H4 (cell line): ENCODE results near the gene COL4A1. TPM values are rescaled to one million over a fixed set of nuclear protein-coding genes. Genes with fewer than 3 reads are reported as not detected.
"Not testable (repeated sequence)": the region's sequence is repeated elsewhere in the genome, so short reads cannot be mapped to it uniquely, and the experiment has no call there.

Experiments used
- DNase-seq: peaks from one replicate; pipeline ENCODE4 v3.0.0-alpha.2; 2015; ENCODE audit warnings: low spot score
- total RNA-seq: library from RNA; depleted of rRNA; stranded (reverse); fragments of >200 nt; shearing (Covaris generic); gene quantifications from 2 replicates; pipeline ENCODE4 v1.2.3, GENCODE V29; 2014

COL4A1 gene
- total RNA-seq, 1 experiment from 2014 or later: 56.1 TPM

DNA sequence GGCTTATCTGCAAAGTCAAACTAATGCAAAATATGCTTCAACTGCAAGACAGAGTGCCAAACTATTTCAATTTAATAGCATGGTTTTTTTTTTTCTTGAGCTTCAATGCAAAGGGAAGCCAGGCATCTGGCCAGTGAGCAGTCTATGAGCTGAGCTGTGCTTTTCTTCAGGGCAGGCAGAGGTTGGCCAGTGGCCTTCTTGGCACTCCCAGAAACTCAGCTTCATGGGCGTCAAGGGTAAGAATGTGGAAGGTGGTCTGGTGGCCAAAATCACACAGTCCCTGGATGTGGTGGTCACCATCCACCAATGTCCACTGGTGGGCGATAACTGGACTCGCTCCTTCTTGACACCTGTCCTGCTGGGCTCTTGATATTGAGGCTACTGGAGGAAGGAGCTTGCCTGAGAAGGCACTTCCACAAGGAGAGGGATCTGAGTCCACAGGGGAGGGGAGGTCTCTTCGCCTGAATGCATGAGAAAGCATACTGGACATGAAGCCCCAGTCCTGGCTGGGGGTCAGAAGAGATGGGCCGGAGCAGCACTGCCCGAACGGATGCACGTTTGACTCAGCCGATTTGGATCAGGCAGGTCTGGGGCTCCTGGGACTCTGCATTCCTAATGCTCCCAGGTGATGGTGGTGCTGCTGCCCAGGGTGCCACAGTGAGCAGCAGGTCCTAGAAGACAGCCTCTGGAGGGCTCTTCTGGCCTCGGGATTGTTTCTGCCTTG is 17.2 kb upstream of the COL4A1 start:
- no peak for DNase-seq

DNA sequence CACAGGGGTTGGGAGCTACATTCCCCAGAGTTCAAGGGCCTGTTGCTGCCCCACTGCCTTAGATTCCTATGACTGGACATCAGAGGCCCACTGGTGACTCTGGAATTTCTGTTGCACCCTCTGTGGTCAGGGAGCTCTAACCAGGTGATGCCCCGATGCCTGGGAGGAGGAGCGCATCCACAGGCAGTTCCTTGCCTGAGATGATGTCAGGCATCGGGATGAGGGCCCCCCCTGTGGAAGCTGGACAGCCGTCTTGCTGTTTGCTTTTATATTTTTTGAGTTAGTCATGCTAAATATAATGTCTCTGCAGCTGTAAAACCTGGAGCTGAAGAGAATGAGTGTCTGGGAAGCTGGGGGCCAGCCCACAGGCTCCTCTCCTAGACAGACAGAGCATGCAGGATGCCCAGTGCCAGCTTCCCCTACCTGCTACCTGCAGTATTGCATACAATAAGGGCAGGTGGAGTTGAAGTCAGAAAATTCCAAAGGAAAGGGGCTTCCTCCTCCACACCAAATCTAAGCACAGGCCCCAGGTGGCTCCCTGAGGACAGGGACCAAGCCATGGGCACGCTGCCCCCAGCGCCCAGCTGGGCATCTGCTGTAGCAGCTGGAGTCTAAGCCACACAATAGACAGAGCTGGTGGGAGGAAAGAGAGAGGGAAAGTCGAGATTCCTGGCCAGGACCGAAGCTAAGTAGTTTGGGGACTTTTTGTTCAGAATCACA is 16.4 kb upstream of the COL4A1 start:
- DNase-seq: no peak

DNA sequence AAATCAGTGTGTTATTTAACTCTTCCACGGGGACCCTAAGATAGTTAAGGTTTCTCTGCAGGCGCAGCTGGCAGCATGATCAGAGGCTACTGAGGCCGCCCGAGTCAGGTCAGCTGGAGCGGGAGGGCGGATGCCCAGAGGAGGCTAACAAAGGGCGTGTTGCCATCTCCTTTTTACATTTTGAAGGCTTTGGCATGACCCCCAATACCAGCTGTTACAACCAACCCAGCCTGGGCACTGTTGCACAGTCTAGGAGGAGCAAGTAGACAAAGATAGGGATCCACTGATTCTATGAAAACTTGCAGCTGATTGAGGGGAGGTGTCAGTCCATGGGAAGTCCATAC is 15.8 kb upstream of the COL4A1 start:
- no peak for DNase-seq

DNA sequence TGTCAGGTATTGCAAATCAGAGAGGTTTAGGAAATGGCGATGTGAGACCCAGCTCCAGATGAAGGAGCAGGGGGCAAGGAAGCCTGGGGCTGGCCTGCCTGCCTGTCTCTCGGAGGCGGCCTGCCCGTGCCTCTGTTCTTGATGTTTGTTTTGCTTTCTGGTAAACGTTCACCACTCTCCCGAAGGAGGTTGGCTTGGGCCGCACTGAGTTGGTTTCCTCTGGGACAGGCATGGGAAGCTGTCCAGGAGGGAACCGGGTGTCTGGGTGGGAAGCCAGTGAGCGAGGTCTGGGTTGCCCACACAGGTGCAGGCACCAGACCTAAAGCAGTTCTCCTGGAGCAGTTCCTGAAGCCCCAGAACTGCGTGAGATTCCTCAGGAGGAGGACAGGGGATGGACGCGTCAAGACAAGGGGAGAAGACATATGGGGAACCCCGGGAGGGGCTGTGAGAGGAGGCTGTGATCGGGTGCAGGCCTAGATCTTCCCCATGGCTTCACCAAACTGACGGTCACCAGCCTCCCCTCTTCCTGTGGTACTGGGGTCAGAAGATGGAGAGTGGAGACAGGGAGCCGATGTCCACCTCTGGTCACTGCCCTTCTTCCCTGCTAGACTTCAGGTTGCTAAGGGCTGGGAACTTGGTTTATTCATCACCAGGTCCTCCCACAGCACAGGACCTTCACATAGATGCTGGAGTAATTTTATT is 15.3 kb upstream of the COL4A1 start:
- DNase-seq: no peak

DNA sequence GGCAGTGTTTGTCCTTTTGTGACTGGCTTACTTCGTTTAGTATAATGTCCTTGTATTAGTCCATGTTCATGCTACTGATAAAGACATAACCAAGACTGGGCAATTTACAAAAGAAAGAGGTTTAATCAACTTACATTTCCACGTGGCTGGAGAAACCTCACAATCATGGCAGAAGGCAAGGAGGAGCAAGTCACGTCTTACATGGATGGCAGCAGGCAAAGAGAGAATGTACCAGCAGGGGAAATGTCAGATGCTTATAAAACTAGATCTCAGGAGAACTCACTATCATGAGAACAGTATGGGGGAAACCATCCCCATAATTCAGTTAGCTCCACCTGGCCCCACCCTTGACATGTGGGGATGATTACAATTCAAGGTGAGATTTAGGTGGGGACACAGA is 14.6 kb upstream of the COL4A1 start:
- DNase-seq: not testable (repeated sequence)

DNA sequence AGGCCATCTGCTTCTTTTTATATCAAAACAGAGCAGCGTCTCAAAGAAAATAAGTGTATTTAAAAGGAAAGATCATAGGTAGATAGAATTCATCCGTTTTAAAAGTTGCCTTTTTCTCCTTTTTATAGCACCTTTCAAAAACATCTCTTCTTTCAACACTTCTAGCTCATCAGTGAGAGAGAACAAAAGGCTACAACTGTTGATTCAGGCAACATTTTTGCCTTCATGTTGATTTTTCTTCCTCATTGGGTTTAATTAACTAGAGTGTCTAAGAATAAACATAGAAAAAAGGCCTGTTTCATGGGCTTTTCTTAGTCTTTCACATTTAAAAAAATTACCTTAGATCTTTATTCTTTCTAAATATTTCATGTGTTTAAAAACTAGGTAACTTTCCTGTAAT is 13.7 kb upstream of the COL4A1 start:
- no peak for DNase-seq

DNA sequence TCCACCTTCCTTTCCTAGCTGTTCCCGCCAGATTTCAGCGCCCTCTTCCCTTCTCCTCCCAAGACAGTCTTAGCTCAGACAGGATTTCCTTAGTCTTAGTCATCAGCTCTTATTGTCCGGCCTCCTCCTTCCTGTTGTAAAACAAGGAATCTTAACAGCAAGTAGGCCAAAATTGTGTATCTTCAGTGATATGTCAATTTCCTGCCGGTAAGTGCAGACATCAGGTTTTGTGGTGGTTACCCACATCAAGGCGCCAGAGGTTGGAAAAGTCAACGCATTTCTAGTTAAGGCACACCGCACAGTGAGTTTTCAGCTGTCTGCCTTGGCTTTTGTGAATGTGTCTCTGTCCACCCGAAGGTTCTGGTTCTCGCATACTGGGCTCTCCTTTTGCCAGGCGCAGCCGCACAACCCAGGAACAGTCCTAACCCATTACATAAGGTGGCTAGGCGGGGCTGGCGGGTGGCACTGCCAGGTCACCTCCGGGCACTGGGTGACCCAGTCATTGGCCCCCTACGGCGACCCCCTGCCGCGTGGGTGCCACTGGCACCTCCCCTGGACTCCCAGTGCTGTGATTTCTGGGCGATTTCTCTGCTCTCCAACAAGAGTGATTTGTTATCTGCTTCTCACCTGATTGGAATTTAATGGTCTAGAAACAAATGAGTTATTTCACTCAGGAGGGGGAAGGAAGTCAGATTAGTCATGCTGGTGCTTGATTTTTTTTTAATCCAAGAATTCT is 13.0 kb upstream of the COL4A1 start:
- DNase-seq: no peak

DNA sequence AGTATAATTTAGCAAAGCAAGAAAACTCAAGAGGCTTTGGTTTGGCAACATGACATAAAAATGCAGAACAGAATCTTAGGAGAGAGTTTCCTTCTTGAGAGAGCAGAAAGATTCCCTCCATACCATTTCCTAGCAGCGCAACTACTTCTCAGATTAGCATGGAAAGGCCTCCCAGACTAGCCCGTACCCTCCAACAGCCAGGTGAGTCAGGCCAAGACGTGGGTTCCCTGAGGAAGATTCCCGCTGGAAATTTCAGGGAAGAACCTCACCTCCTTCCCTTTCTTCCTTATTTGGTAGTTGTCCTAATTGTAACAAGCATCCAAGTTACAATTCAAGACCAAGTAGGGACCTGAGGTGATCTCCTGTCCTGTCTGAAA is 12.4 kb upstream of the COL4A1 start:
- no peak for DNase-seq

DNA sequence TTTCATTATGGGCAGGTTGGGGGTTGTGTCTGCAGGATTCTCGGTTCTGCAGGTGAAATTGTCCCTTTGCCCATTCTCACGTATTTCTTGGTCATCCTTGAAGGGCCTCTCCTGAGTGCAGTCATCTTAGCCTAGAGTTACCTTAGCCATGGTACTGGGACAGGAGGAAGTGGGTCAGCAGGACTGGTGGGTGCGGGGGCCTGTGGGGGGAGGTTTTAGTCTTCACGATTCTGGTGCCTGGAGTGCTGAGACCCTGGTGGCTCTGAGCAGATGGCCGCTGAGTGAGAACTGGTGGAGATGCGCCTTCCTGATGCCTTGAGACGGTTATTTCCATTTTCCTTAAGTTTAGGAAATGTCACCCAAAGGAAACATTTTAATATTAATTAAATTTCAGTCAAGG is 12.0 kb upstream of the COL4A1 start:
- DNase-seq: no peak

DNA sequence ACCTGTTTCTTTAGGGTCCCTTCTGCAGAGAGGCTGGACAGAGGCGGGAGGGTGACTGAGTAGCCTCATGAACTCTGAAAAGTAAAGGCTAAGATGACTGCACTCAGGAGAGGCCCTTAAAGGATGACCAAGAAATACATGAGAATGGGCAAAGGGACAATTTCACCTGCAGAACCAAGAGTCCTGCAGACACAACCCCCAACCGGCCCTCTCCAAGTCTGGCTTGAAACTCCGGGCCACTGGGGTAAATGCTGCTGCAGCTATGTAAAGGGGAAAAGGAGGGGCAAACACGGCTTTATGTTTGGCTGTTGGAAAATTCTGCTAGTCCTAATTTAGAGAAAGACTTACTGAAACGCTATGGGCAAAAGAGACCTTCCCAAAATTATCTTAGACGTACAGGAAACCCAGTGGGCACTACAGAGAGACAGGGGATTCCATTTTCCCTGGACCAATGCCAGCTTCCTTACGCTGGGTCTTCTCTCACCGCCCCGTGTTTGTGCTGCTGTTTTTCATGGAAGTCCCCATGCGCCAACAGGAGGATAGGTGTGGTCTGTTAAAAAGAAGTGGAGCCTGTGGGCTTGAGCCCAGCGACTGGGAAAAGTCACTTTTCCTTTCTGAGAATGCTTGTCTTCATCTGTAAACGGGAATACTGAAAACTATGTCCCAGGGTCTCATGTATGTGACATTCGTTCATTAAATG is 10.7 kb upstream of the COL4A1 start:
- DNase-seq: no peak

DNA sequence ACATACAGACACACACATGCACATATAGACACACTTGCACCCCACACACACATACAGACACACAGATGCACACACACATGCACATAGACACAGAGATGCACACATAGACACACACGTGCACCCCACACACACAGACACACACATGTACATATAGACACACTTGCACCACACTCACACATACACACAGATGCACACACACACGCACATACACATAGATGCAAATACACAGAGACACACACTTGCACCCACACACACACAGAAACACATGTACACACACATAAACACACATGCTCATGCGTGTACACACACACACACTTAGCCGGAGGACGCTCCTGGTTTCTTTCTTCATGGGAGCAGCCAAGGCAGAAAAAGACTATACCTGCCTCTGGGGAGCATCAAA is 10.1 kb upstream of the COL4A1 start:
- DNase-seq: no peak

DNA sequence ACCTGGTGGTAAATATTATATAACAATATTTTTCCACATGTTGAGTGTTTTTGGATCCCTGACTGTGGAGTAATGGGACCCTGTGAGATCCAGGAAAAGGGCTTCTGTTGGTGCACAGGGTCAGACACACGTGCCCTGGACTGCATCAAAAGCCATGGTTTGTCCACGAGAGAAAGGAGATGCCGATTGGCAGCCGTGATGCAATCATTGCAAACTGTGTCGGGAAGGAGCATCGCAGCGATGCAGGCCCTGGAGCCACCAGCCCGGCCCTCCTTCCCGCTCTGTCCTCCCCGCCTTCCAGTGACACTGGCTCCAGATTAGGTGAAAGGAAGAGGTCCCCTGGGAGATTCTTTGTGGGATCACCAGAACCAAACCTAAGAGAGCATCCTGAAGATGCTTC is 9.2 kb upstream of the COL4A1 start:
- DNase-seq: no peak

DNA sequence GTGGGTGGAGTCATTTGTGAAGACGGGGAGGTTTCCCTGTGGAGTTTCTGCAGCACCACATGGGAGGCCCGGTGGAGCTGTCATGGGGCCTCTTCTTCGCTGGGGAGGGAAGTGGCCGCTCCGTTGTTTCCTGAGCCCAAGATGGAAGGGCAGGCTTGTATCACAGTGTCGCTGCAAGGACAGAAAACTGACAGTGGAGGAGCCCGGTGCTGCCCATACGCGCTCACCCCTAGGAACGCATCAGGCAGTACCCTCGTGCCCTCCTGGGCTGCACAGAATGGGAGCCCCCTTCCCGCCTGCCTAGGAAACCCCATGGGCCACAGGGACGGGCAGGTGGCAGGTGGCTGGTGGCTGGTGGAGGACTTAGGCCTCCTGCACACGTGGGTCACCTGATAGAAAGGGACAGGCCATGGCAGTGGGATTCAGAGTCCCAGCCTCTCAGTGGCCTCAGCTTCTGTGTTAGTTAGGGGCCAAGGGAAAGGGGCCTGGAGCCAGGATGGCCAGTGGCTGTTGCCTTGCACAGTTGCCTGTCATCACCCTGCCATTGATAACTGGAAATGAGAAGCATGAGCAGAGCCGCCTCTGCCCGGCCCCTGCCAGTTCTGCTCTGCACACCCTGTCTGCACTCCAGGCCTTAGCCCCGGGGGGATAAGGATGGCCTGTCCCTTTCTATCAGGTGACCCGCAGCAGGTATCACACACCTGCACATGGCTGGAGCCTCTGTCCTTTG is 7.7 kb upstream of the COL4A1 start:
- DNase-seq: no peak

DNA sequence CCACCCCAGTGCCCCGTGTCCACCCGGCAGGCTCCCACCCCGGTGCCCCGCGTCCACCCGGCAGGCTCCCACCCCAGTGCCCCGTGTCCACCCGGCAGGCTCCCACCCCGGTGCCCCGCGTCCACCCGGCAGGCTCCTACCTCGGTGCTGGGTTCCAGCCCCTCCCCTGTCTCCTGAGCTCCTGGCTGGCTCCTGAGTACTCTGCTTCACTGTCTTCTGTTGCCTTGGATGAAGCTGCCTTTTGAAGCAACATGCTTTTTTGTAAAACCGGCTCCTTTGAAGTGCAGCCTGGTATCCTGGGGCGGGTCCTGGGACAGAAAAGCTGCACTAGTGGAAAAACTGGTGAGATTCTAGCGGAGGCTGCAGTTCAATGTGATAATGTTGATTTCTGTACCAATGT is 6.8 kb upstream of the COL4A1 start:
- not testable (repeated sequence) for DNase-seq

DNA sequence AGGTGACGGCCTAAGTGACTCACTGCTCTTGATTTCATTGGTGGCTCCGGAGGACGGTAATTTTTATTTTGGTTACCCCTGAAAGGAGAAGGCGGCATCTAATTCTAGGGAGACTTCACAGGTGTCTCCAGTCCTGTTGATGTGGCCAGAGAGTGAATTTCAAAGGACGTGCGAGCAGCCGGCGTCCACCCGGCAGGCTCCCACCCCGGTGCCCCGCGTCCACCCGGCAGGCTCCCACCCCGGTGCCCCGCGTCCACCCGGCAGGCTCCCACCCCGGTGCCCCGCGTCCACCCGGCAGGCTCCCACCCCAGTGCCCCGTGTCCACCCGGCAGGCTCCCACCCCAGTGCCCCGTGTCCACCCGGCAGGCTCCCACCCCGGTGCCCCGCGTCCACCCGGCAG is 6.3 kb upstream of the COL4A1 start:
- DNase-seq: not testable (repeated sequence)

DNA sequence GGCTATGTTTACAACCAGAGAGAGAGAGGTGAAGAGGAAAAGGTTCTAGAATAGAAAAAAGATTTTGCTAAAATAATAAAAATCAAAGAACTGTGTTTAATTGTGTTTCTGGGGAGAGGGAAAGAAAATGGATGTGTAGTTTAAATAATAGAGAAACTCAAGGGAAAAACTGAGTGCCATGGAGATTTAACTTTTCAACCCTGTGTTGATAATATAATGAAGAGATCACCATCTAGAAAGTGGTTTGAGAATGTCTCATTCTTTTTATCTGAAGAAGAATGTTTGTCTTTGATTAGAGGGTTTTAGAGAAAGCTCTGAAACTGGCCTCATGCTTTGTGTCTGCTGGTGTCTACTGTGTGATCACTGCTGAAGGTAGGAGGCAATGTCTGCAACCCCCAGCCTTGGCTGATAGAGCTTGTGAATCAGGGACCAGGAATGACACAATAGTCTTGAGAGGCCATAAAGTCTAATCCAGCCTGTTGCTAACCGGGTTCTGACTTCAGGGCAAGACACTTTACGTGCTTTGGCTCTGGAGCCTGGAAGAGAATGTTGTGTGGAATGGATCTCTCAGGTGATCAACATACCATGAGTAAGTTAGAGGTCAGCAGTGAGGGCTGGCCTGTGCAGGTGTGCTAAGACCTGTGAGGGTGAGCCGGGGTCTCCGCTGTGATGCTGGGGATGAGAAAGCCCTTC is 5.5 kb upstream of the COL4A1 start:
- DNase-seq: no peak

DNA sequence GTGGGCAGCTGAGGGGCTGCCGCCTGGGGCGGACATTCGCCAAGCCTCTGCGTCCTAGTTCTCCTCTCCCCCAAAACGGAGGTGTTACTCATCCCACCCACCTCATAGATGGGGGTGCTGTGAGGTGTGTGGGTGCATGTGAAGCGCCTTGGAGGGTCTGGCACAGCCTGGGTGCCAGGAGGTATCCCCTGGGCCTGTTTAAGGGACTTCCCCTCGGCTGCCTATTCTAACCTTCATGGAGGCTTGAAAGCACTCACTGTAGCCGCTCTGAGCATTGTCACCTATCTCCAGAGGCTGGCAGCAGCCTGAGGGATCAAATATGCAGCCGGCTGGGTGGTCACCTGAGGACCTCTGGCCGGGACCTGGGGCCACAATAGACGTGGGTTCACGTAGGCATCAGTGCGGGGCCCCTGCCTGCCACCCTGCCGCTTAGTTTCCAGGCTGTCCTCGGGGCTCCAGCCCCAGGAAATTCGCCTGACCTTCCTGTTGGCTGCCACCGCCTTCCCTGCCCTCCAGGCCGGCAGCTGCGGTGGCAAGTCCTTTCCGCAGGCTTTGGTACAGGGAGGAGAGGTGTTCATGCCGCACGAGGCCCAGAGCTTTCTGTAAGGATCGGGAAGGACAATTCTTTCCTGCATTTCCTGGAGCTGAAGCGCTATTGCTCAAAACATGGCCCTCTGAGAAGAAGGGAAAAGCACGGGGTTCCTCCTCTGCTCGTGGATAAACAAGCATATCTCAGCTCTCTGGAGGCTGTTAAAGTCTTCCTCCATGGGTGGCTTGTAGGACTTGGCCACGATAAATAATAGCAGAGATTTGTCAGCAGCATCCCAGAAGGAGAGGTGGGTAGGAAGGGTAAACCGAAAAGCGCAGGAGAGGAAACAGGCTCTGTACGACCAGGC is 4.7 kb upstream of the COL4A1 start:
- DNase-seq: no peak

DNA sequence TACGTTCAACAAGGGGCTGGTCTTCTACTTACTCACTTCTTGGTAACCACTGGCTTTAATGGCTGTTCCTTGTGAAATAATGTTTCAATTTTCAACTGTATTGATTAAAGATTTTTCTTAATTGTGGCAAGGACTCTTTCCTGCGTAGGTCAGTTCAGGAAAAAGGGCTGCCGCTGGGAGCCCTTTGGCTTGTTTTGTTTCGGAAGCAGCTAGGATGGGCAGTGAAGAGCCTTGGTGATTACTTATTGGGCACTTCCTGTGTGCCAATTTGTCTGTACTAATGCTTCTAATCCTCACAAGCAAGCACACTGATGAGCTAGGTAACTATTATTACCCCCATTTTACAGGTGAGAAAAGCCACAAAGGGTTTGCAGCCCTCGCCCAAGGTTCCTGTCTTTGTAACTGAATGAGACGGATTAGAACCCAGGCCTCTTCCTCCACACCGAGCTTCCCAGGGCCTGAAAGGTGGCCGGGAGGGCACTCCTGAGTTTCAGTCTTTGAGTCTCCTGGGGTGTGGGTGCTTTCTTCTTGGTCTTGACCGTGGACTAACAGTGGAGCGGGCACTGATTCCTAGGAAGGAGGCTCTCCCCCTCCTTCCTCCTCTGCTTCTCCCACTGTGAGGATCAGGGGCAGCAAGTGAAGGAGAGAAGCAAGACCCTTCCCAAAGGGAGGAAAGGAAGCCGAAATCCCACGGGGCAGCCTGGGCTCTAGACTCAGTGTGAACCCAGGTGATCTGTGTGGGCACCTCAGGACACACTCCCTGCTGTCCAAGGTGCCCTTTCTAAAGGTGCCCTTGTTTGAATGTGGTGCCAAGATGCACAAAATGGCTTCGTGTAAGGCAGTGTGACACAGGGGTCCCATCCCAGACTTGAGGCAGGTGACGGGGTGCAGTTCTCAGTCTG is 3.8 kb upstream of the COL4A1 start:
- DNase-seq: no peak
